OCI-LY7 (cell line): ENCODE results near the gene AKT1. TPM values are rescaled to one million over a fixed set of nuclear protein-coding genes. Genes with fewer than 3 reads are reported as not detected.

Source experiments
- BruUV-seq: library from RNA; stranded (reverse); fragments of 400-500 nt; replicated peaks from 2 replicates; lab custom pipeline; 2021; lab: Mats Ljungman, UMichigan
- CTCF ChIA-PET: fragments of 300-600 bp; sonication (Branson Sonifier 250); formaldehyde crosslinking; loops from one replicate; lab custom pipeline; 2022; ENCODE audit warnings: antibody characterized with exemption; ENCODE audit not compliant: unreplicated experiment; lab: Charles Lee
- POLR2A ChIA-PET: fragments of 300-600 bp; sonication (Branson Sonifier 250); formaldehyde crosslinking; loops from one replicate; lab custom pipeline; 2022; ENCODE audit warnings: antibody characterized with exemption; lab: Charles Lee
- DNase-seq: peaks from one replicate; pipeline ENCODE4 v3.0.0-alpha.2; 2015; ENCODE audit warnings: low spot score
- H2AFZ ChIP-seq: fragments of 200-600 bp; sonication (generic), shearing (Covaris generic); 2 replicates; pipeline ENCODE4 v1.6.1; 2014; ENCODE audit warnings: mild to moderate bottlenecking, antibody characterized with exemption, low read length, moderate library complexity
- H3K27ac ChIP-seq: fragments of 200-600 bp; sonication (generic); 2 replicates; pipeline ENCODE4 v1.5.1; 2014; ENCODE audit warnings: mixed run types, low read depth, mild to moderate bottlenecking, moderate library complexity, low read length, inconsistent platforms; ENCODE audit not compliant: poor library complexity, severe bottlenecking
- H3K36me3 ChIP-seq: fragments of 200-600 bp; sonication (generic); 2 replicates; pipeline ENCODE4 v1.6.1; 2014; ENCODE audit warnings: mild to moderate bottlenecking, antibody characterized with exemption, low read length, moderate library complexity, mixed read lengths; ENCODE audit not compliant: insufficient read depth
- H3K4me1 ChIP-seq: fragments of 200-600 bp; sonication (generic); 2 replicates; pipeline ENCODE4 v1.5.1; 2014; ENCODE audit warnings: mild to moderate bottlenecking, low read length; ENCODE audit not compliant: insufficient read depth, poor library complexity, severe bottlenecking
- H3K4me2 ChIP-seq: fragments of 200-600 bp; sonication (generic); 2 replicates; pipeline ENCODE4 v1.6.1; 2014; ENCODE audit warnings: mild to moderate bottlenecking, low read length
- H3K4me3 ChIP-seq: fragments of 200-600 bp; sonication (generic); 2 replicates; pipeline ENCODE4 v1.5.1; 2014; ENCODE audit warnings: mild to moderate bottlenecking, low read depth, low read length; ENCODE audit not compliant: poor library complexity, severe bottlenecking
- H3K79me2 ChIP-seq: fragments of 200-600 bp; sonication (generic); 2 replicates; pipeline ENCODE4 v1.6.1; 2016; ENCODE audit warnings: low read depth, mild to moderate bottlenecking, low read length, moderate library complexity, mixed read lengths; ENCODE audit not compliant: insufficient read depth
- H3K9me2 ChIP-seq: fragments of 200-600 bp; sonication (generic); 2 replicates; pipeline ENCODE4 v1.6.1; 2016; ENCODE audit warnings: mild to moderate bottlenecking, low read length, mixed read lengths; ENCODE audit not compliant: insufficient read depth
- H3K9me3 ChIP-seq: fragments of 200-600 bp; sonication (generic); 2 replicates; pipeline ENCODE4 v1.6.1; 2014; ENCODE audit warnings: mild to moderate bottlenecking, mixed run types, low read length, mixed read lengths
- H4K20me1 ChIP-seq: fragments of 200-600 bp; sonication (generic); 2 replicates; pipeline ENCODE4 v1.6.1; 2014; ENCODE audit warnings: mild to moderate bottlenecking, antibody characterized with exemption, low read length, moderate library complexity, mixed read lengths; ENCODE audit not compliant: insufficient read depth
- CTCF ChIP-seq: fragments of 200-600 bp; sonication (generic); conservative IDR thresholded peaks from 2 replicates; pipeline ENCODE4 v1.5.1; 2014; ENCODE audit warnings: mild to moderate bottlenecking, antibody characterized with exemption, low read length, moderate library complexity, mixed read lengths
- EZH2phosphoT487 ChIP-seq: fragments of 200-600 bp; sonication (generic); IDR thresholded peaks from 2 replicates; pipeline ENCODE4 v1.6.1; 2018; ENCODE audit warnings: low read depth, borderline replicate concordance, mild to moderate bottlenecking, mixed run types, antibody characterized with exemption, low read length, moderate library complexity, mixed read lengths
- intact Hi-C: fragments of 100-400 bp; cut with micrococcal nuclease; formaldehyde crosslinking; loops from one replicate; pipeline ENCODE4 v1.10.0; 2022; ENCODE audit not compliant: unreplicated experiment
- total RNA-seq, 2 experiments: library from RNA; depleted of rRNA in 1 of 2; stranded (reverse); fragments of >200 nt in 1 of 2; shearing (Covaris generic) in 1 of 2; gene quantifications; 2 replicates each; pipeline ENCODE4 v1.2.3, GENCODE V29; 2014 to 2022

Gene AKT1
- total RNA-seq, 2 experiments from 2014 or later = 75.4 to 108 TPM

DNA sequence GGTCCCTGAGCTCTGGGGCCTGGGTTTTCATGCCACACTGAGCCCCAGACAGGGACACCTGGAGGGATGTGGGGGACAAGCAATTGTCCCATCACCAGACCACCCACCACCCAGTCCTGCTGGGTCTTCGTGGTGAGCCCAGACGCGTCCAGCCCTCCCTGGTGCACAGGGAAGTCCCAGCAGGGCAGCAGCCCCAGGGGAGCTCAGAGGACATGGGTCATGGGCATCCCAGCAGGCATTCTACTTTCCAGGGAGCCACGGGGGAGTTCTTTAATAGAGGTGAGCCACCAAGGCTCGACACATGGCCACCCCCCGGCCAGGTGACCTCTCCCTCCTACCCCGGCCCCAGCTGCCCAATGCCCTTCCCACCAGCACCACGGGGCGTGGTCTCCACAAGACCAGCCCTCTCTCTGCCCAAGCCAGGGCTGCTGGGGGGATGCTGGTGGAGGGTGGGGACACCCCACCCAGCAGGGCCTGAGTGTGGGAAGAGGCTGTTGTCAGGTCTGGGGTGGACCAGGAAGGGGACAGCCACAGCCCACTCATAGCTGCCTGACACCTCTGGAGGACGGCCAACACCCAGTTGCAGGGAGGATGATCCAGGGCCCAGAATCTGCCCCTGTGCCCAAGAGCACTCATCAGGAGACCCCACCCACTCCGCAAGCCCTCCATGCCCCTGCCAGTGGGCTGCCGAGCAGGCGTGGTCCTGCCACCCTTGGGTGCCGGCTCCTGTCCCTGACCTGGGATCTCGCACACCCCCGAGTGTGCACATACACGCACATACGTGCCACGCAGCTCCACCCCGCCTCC, 14.1 kb downstream of the AKT1 start:
- Histone ChIP-seq H3K4me2 (no peak overlapping the region), H4K20me1 (no peaks in the 10 kb centered on the region), H3K36me3 (peaks cover 9% of the 10 kb centered on the region), H3K9me3 (no peaks in the 10 kb centered on the region), H3K79me2 (no peaks in the 10 kb centered on the region), H3K9me2 (no peaks in the 10 kb centered on the region), H2AFZ (no peak overlapping the region), H3K4me3 (no peak overlapping the region), H3K27ac (no peak overlapping the region), H3K4me1 (no peaks in the 10 kb centered on the region)
- no peak for TF ChIP-seq EZH2phosphoT487
- no peak for TF ChIP-seq CTCF
- intact Hi-C loops = no loop called here
- ChIA-PET POLR2A (no interaction called here), CTCF (no interaction called here)
- BruUV-seq = no TSS peak
- no peak for DNase-seq

- POLR2A ChIA-PET = no interaction called here
- H3K4me1 ChIP-seq = no peaks in the 10 kb centered on the region
- intact Hi-C loops = no loop called here
Measured at GRCh38 chr14:104780513-104781030, 15.0 kb downstream of the AKT1 start.

More at GRCh38 chr14:104780513-104781030, 15.0 kb downstream of the AKT1 start:
- no peak overlapping the region for H3K27ac ChIP-seq
- TF ChIP-seq CTCF (no peak), EZH2phosphoT487 (no peak)
- no peaks in the 10 kb centered on the region for H3K79me2 ChIP-seq
- CTCF ChIA-PET = no interaction called here
- no TSS peak for BruUV-seq
- H3K4me2 ChIP-seq = no peak overlapping the region
- no peaks in the 10 kb centered on the region for H3K9me2 ChIP-seq
- no peak for DNase-seq
- H3K4me3 ChIP-seq = no peak overlapping the region
- no peak overlapping the region for H2AFZ ChIP-seq
- no peaks in the 10 kb centered on the region for H3K9me3 ChIP-seq
- H3K36me3 ChIP-seq = peaks cover 14% of the 10 kb centered on the region
- no peaks in the 10 kb centered on the region for H4K20me1 ChIP-seq
